ENCODE data around the gene FOXP2.

DNA sequence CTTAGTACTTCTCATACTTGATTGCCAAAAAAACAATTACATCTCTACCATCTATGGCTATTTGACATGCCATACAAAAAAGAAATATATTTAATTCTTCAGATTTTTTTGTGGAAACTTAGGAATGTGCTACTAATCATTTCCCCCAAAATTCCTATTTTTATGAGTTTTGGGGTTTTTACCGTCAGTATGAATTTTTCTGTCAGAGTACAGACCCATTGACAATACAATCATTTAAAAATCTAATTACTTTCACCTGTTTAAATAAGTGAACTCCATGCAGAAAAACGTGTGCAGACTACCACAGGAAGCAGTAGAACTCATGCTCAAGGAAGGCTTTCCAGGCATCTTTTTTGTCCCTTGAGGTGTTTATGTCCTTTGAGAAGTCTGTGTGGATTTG lies 48.8 kb upstream of the FOXP2 start:
- TF ChIP-seq, protein P1, sequence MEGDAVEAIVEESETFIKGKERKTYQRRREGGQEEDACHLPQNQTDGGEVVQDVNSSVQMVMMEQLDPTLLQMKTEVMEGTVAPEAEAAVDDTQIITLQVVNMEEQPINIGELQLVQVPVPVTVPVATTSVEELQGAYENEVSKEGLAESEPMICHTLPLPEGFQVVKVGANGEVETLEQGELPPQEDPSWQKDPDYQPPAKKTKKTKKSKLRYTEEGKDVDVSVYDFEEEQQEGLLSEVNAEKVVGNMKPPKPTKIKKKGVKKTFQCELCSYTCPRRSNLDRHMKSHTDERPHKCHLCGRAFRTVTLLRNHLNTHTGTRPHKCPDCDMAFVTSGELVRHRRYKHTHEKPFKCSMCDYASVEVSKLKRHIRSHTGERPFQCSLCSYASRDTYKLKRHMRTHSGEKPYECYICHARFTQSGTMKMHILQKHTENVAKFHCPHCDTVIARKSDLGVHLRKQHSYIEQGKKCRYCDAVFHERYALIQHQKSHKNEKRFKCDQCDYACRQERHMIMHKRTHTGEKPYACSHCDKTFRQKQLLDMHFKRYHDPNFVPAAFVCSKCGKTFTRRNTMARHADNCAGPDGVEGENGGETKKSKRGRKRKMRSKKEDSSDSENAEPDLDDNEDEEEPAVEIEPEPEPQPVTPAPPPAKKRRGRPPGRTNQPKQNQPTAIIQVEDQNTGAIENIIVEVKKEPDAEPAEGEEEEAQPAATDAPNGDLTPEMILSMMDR (conservative IDR thresholded peaks at IDR 0.05; ENCODE audit: low read depth, low read length), result no peak
- TF ChIP-seq EZH2phosphoT487 (IDR thresholded peaks at IDR 0.05; ENCODE audit: borderline replicate concordance, low read length), result no peak
